ENCODE data around the gene DDX51. TPM values are rescaled to one million over a fixed set of nuclear protein-coding genes. Genes with fewer than 3 reads are reported as not detected.
"Not testable (repeated sequence)": the region's sequence is repeated elsewhere in the genome, so short reads cannot be mapped to it uniquely, and the experiment has no call there.

DDX51 gene
- total and polyA plus RNA-seq, 2 experiments from 2014 or later, result 3.7 to 7.5 TPM

- no peaks in the 10 kb centered on the region for H4K20me1 ChIP-seq (ENCODE audit: insufficient read depth)
- H3K79me2 ChIP-seq (ENCODE audit: insufficient read depth), result no peaks in the 10 kb centered on the region
- no peaks in the 10 kb centered on the region for H3K9me3 ChIP-seq (ENCODE audit: low read depth)
- no peaks in the 10 kb centered on the region for H3K36me3 ChIP-seq (ENCODE audit: low read depth)
- H3K9ac ChIP-seq, result no peak overlapping the region
- no peak overlapping the region for H3K4me2 ChIP-seq (ENCODE audit: unreplicated experiment)
- DNase-seq, result no peak
- H3K4me1 ChIP-seq (ENCODE audit: insufficient read depth), result no peaks in the 10 kb centered on the region
- in situ Hi-C loops (cut with MboI), result loop anchor here (25.0 kb wide), 1 partner anchor 461 kb away; the partner anchor contains the start of genes LRCOL1 and P2RX2
- H3K27me3 ChIP-seq (replicated peaks; ENCODE audit: insufficient read depth), result no peaks in the 10 kb centered on the region
- WGBS, 2 experiments (ENCODE audit: low coverage in 1 of 2, low lambda C conversion rate in 2 of 2, missing lambda C conversion rate in 2 of 2), result 98% methylated on average over 36 of the region's 36 CpGs
- H3K9me2 ChIP-seq (ENCODE audit: insufficient read depth), result no peaks in the 10 kb centered on the region
- no peak overlapping the region for H2AFZ ChIP-seq
- H3F3A ChIP-seq (ENCODE audit: insufficient read depth), result peaks cover 4% of the 10 kb centered on the region; the same call in 1 of the 2 replicates
- no peak overlapping the region for H3K27ac ChIP-seq
- H3K4me3 ChIP-seq, result no peak overlapping the region
- TF ChIP-seq EZH2 (IDR thresholded peaks at IDR 0.05; ENCODE audit: insufficient read depth, poor library complexity, severe bottlenecking) (no peak), EZH2phosphoT487 (IDR thresholded peaks at IDR 0.05; ENCODE audit: insufficient read depth, low read depth) (no peak)
Observed at GRCh38 chr12:132151145-132151765, 7.1 kb upstream of the DDX51 start.

- Histone ChIP-seq H3K4me2 (ENCODE audit: unreplicated experiment) (no peak overlapping the region), H3K36me3 (ENCODE audit: low read depth) (no peaks in the 10 kb centered on the region), H3K9me3 (ENCODE audit: low read depth) (no peaks in the 10 kb centered on the region), H3K27me3 (replicated peaks; ENCODE audit: insufficient read depth) (no peaks in the 10 kb centered on the region), H3K4me1 (ENCODE audit: insufficient read depth) (no peaks in the 10 kb centered on the region), H3K9me2 (ENCODE audit: insufficient read depth) (no peaks in the 10 kb centered on the region), H3K79me2 (ENCODE audit: insufficient read depth) (no peaks in the 10 kb centered on the region; the same call in 1 of the 2 replicates), H3K27ac (no peak overlapping the region), H3K4me3 (no peak overlapping the region), H3F3A (ENCODE audit: insufficient read depth) (no peaks in the 10 kb centered on the region), H4K20me1 (ENCODE audit: insufficient read depth) (no peaks in the 10 kb centered on the region), H3K9ac (no peak overlapping the region), H2AFZ (no peak overlapping the region)
- in situ Hi-C loops (cut with MboI), result loop anchor here (25.0 kb wide), 1 partner anchor 462 kb away; the partner anchor contains the start of genes LRCOL1 and P2RX2
- 90 to 100% methylated on average over 1 to 6 of the region's 6 CpGs for WGBS, 2 experiments (ENCODE audit: low coverage in 1 of 2, low lambda C conversion rate in 2 of 2, missing lambda C conversion rate in 2 of 2)
- no peak for TF ChIP-seq EZH2 (IDR thresholded peaks at IDR 0.05; ENCODE audit: insufficient read depth, poor library complexity, severe bottlenecking)
- TF ChIP-seq EZH2phosphoT487 (IDR thresholded peaks at IDR 0.05; ENCODE audit: insufficient read depth, low read depth), result no peak
- DNase-seq, result no peak
Observed at GRCh38 chr12:132150780-132151144, 6.6 kb upstream of the DDX51 start.

- H3K27me3 ChIP-seq (replicated peaks; ENCODE audit: insufficient read depth); H3K9ac ChIP-seq; H3K27ac ChIP-seq; H3K79me2 ChIP-seq (ENCODE audit: insufficient read depth); H2AFZ ChIP-seq; H3K4me2 ChIP-seq (ENCODE audit: unreplicated experiment); H3K9me2 ChIP-seq (ENCODE audit: insufficient read depth); H4K20me1 ChIP-seq (ENCODE audit: insufficient read depth); in situ Hi-C loops (cut with MboI); H3K9me3 ChIP-seq (ENCODE audit: low read depth); H3K4me1 ChIP-seq (ENCODE audit: insufficient read depth); H3F3A ChIP-seq (ENCODE audit: insufficient read depth); H3K36me3 ChIP-seq (ENCODE audit: low read depth); DNase-seq; H3K4me3 ChIP-seq: not testable (repeated sequence)
- WGBS, 2 experiments (ENCODE audit: low coverage in 1 of 2, low lambda C conversion rate in 2 of 2, missing lambda C conversion rate in 2 of 2), result 98% methylated on average over 29 of the region's 32 CpGs; no CpG with 5 or more reads in 1 of the 2 experiments
Observed at GRCh38 chr12:132149526-132149925, 5.4 kb upstream of the DDX51 start.

GRCh38 chr12:132148368-132149045 is 4.4 kb upstream of the DDX51 start:
- Histone ChIP-seq H3K9me2 (ENCODE audit: insufficient read depth) (no peaks in the 10 kb centered on the region), H3K9ac (no peak overlapping the region), H3K4me3 (no peak overlapping the region), H3F3A (ENCODE audit: insufficient read depth) (no peaks in the 10 kb centered on the region), H3K27ac (no peak overlapping the region), H3K36me3 (ENCODE audit: low read depth) (no peaks in the 10 kb centered on the region), H3K27me3 (replicated peaks; ENCODE audit: insufficient read depth) (no peaks in the 10 kb centered on the region), H4K20me1 (ENCODE audit: insufficient read depth) (no peaks in the 10 kb centered on the region), H2AFZ (no peak overlapping the region), H3K4me1 (ENCODE audit: insufficient read depth) (peaks cover 5% of the 10 kb centered on the region; the same call in 1 of the 2 replicates), H3K4me2 (ENCODE audit: unreplicated experiment) (no peak overlapping the region), H3K79me2 (ENCODE audit: insufficient read depth) (peaks cover 12% of the 10 kb centered on the region), H3K9me3 (ENCODE audit: low read depth) (no peaks in the 10 kb centered on the region)
- DNase-seq, result no peak
- in situ Hi-C loops (cut with MboI), result no loop called here
- 93 to 99% methylated on average over 10 to 41 of the region's 41 CpGs for WGBS, 2 experiments (ENCODE audit: low coverage in 1 of 2, low lambda C conversion rate in 2 of 2, missing lambda C conversion rate in 2 of 2)
- TF ChIP-seq EZH2 (IDR thresholded peaks at IDR 0.05; ENCODE audit: insufficient read depth, poor library complexity, severe bottlenecking) (no peak), EZH2phosphoT487 (IDR thresholded peaks at IDR 0.05; ENCODE audit: insufficient read depth, low read depth) (no peak)
